SU-DHL-6 (cell line): ENCODE data around the gene EMID1.
"Not testable (repeated sequence)": the region's sequence is repeated elsewhere in the genome, so short reads cannot be mapped to it uniquely, and the experiment has no call there.

ENCODE experiments used
- H2AFZ ChIP-seq: fragments of 200-600 bp; sonication (generic); 2 replicates; pipeline ENCODE4 v1.6.1; 2014; ENCODE audit warnings: low read depth, mild to moderate bottlenecking, moderate library complexity, mixed read lengths, antibody characterized with exemption, low read length; ENCODE audit not compliant: severe bottlenecking
- H3F3A ChIP-seq: fragments of 200-600 bp; shearing (Covaris generic); 2 replicates; pipeline ENCODE4 v1.6.0; 2016; ENCODE audit warnings: antibody characterized with exemption, mild to moderate bottlenecking; ENCODE audit not compliant: insufficient read depth
- H3K27ac ChIP-seq: fragments of 200-600 bp; sonication (generic); 2 replicates; pipeline ENCODE4 v1.5.1; 2016; ENCODE audit warnings: low read depth, mild to moderate bottlenecking, low read length, moderate library complexity, mixed read lengths
- H3K27me3 ChIP-seq: fragments of 200-600 bp; sonication (generic), shearing (Covaris generic); 2 replicates; pipeline ENCODE4 v1.6.0; 2014; ENCODE audit warnings: mild to moderate bottlenecking, low read length
- H3K36me3 ChIP-seq: fragments of 200-600 bp; sonication (generic); 2 replicates; pipeline ENCODE4 v1.6.1; 2014; ENCODE audit warnings: mild to moderate bottlenecking, low read length, mixed read lengths
- H3K4me2 ChIP-seq: fragments of 300-600, 200-600 bp; shearing (Covaris generic), sonication (generic); 2 replicates; pipeline ENCODE4 v1.6.0; 2014; ENCODE audit warnings: low read length, low read depth, mild to moderate bottlenecking; ENCODE audit not compliant: poor library complexity, severe bottlenecking
- H3K4me3 ChIP-seq: fragments of 200-600 bp; sonication (generic); 2 replicates; pipeline ENCODE4 v1.5.1; 2014; ENCODE audit warnings: antibody characterized with exemption, low read length, mild to moderate bottlenecking, mixed read lengths; ENCODE audit not compliant: insufficient read depth, poor library complexity, severe bottlenecking
- H3K79me2 ChIP-seq: fragments of 200-600 bp; sonication (generic); 2 replicates; pipeline ENCODE4 v1.6.1; 2014; ENCODE audit warnings: mild to moderate bottlenecking, low read length, moderate library complexity; ENCODE audit not compliant: insufficient read depth
- H3K9ac ChIP-seq: fragments of 200-600 bp; sonication (generic); 2 replicates; pipeline ENCODE4 v1.7.0; 2014; ENCODE audit warnings: mild to moderate bottlenecking, low read length
- H3K9me2 ChIP-seq: fragments of 200-600 bp; sonication (generic); replicated peaks from 2 replicates; pipeline ENCODE4 v1.6.1; 2014; ENCODE audit warnings: low read length; ENCODE audit not compliant: insufficient read depth
- H3K9me3 ChIP-seq: fragments of 200-600 bp; sonication (generic); 2 replicates; pipeline ENCODE4 v1.6.1; 2014; ENCODE audit warnings: low read length, mixed read lengths; ENCODE audit not compliant: insufficient read depth
- H4K20me1 ChIP-seq: fragments of 200-600 bp; sonication (generic); 2 replicates; pipeline ENCODE4 v1.6.1; 2014; ENCODE audit warnings: low read depth, mild to moderate bottlenecking, antibody characterized with exemption, low read length, moderate library complexity, mixed read lengths
- CTCF ChIP-seq: fragments of 200-600 bp; sonication (generic); IDR thresholded peaks from one replicate; pipeline ENCODE4 v1.5.1; 2017; ENCODE audit warnings: antibody characterized with exemption, mild to moderate bottlenecking, low read length, moderate library complexity; ENCODE audit not compliant: insufficient read depth, poor library complexity, severe bottlenecking
- EZH2phosphoT487 ChIP-seq: fragments of 200-600 bp; sonication (generic), shearing (Covaris generic); conservative IDR thresholded peaks from 2 replicates; pipeline ENCODE4 v1.6.1; 2018; ENCODE audit warnings: mild to moderate bottlenecking, antibody characterized with exemption, low read length, moderate library complexity, mixed read lengths

Gene EMID1

GRCh38 chr22:29244785-29245625 is 39.3 kb downstream of the EMID1 start:
- Histone ChIP-seq H3K9me3 (no peaks in the 10 kb centered on the region), H3K4me3 (no peak overlapping the region), H3K36me3 (no peaks in the 10 kb centered on the region), H3K9ac (no peak overlapping the region), H3K27me3 (no peaks in the 10 kb centered on the region), H4K20me1 (no peaks in the 10 kb centered on the region), H3K4me2 (no peak overlapping the region), H3K79me2 (no peaks in the 10 kb centered on the region), H3F3A (no peaks in the 10 kb centered on the region), H2AFZ (no peak overlapping the region), H3K9me2 (no peaks in the 10 kb centered on the region), H3K27ac (no peak overlapping the region)
- no peak for TF ChIP-seq EZH2phosphoT487
- TF ChIP-seq CTCF: no peak

- no peak overlapping the region for H3K4me2 ChIP-seq
- H2AFZ ChIP-seq: no peak overlapping the region
- TF ChIP-seq EZH2phosphoT487 (no peak), CTCF (peak; percentile 78)
These were observed 40.1 kb downstream of the EMID1 start for GRCh38 chr22:29245626-29246385.

GRCh38 chr22:29247891-29248290 is 42.2 kb downstream of the EMID1 start:
- not testable (repeated sequence) for H3K9me2 ChIP-seq, H3K9me3 ChIP-seq, H3K79me2 ChIP-seq, H3K27ac ChIP-seq, H3K4me3 ChIP-seq, H3K4me2 ChIP-seq, H3F3A ChIP-seq, H3K36me3 ChIP-seq, H2AFZ ChIP-seq, H4K20me1 ChIP-seq, H3K9ac ChIP-seq, H3K27me3 ChIP-seq

More at GRCh38 chr22:29245626-29246385, 40.1 kb downstream of the EMID1 start:
- no peaks in the 10 kb centered on the region for H3K9me2 ChIP-seq
- H3F3A ChIP-seq: no peaks in the 10 kb centered on the region
- H3K4me3 ChIP-seq: no peak overlapping the region
- H3K9ac ChIP-seq: no peak overlapping the region
- no peaks in the 10 kb centered on the region for H4K20me1 ChIP-seq
- H3K9me3 ChIP-seq: no peaks in the 10 kb centered on the region
- no peaks in the 10 kb centered on the region for H3K27me3 ChIP-seq
- H3K36me3 ChIP-seq: no peaks in the 10 kb centered on the region
- no peak overlapping the region for H3K27ac ChIP-seq
- no peaks in the 10 kb centered on the region for H3K79me2 ChIP-seq

DNA sequence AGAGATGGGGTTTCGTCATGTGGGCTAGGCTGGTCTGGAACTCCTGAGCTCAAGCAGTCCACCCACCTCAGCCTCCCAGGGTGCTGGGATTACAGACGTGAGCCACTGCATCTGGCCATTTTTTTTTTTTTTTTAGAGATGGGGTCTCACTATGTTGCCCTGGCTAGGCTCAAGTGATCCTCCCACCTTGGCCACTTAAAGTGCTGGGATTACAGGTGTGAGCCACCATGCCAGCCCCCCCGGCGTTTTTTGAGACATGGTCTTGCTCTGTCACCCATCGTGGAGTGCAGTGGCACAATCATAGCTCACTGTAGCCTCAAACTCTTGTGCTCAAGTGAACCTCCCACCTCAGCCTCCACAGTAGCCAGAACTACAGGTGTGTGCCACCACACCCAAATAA is 45.6 kb downstream of the EMID1 start:
- Histone ChIP-seq H3K27me3 (no peaks in the 10 kb centered on the region), H3F3A (no peaks in the 10 kb centered on the region), H3K9me3 (no peaks in the 10 kb centered on the region), H3K27ac (no peak overlapping the region), H2AFZ (no peak overlapping the region), H3K36me3 (no peaks in the 10 kb centered on the region), H3K9me2 (no peaks in the 10 kb centered on the region), H3K9ac (no peak overlapping the region), H3K4me2 (no peak overlapping the region), H3K4me3 (no peak overlapping the region), H4K20me1 (no peaks in the 10 kb centered on the region), H3K79me2 (no peaks in the 10 kb centered on the region)
- TF ChIP-seq EZH2phosphoT487 (no peak), CTCF (no peak)
